ENCODE data around the gene TBC1D10B. TPM values are rescaled to one million over a fixed set of nuclear protein-coding genes. Genes with fewer than 3 reads are reported as not detected.

Gene TBC1D10B
- total RNA-seq, 6 experiments from 2014 or later, result 44.6 to 51.6 (median 46.3) TPM

DNA sequence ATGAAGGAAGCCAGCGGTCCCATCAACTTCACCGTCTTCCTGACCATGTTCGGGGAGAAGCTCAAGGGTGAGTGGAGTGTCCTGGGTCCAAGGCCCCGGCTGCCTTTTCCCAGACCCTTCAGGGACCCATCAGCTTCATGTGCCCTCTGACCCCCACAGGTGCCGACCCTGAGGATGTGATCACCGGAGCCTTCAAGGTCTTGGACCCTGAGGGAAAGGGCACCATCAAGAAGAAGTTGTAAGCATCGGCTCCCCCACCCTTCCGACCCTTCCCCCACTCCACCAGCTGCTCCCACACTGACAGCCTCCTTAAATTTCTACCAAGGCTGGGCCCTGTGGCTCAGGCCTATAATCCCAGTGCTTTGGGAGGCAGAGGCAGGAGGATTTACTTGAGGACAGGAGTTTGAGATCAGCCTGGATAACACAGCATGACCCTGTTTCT is 6.2 kb upstream of the TBC1D10B start:
- Mint-ChIP-seq H3K27ac (peak overlapping the region; percentile 100), H3K4me3 (no peak overlapping the region), H3K4me1 (ENCODE audit: low read depth) (peaks cover 29% of the 10 kb centered on the region), H3K36me3 (ENCODE audit: low read depth) (peaks cover 5% of the 10 kb centered on the region), H3K27me3 (ENCODE audit: insufficient read depth) (peaks cover 3% of the 10 kb centered on the region), H3K9me3 (no peaks in the 10 kb centered on the region)
- TF ChIP-seq, protein P1, sequence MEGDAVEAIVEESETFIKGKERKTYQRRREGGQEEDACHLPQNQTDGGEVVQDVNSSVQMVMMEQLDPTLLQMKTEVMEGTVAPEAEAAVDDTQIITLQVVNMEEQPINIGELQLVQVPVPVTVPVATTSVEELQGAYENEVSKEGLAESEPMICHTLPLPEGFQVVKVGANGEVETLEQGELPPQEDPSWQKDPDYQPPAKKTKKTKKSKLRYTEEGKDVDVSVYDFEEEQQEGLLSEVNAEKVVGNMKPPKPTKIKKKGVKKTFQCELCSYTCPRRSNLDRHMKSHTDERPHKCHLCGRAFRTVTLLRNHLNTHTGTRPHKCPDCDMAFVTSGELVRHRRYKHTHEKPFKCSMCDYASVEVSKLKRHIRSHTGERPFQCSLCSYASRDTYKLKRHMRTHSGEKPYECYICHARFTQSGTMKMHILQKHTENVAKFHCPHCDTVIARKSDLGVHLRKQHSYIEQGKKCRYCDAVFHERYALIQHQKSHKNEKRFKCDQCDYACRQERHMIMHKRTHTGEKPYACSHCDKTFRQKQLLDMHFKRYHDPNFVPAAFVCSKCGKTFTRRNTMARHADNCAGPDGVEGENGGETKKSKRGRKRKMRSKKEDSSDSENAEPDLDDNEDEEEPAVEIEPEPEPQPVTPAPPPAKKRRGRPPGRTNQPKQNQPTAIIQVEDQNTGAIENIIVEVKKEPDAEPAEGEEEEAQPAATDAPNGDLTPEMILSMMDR (IDR thresholded peaks at IDR 0.05), result no peak
- no peak for DNase-seq

DNA sequence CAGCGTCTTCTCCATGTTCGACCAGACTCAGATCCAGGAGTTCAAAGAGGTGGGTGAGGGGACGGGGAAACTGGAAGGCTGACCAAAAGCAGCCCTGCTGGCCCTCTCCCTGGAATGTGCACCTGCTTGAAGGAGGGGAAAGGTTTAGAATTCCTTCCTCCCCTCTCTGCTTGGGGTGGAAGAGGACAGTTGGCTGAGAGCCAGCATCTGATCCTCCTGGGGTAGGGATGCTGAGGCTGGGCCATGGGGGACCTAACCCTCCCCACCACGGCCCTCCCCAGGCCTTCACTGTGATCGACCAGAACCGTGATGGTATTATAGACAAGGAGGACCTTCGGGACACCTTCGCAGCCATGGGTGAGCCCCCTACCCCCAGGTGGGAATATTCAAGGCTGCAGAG is 5.6 kb upstream of the TBC1D10B start:
- H3K9me3 Mint-ChIP-seq, result no peaks in the 10 kb centered on the region
- peaks cover 5% of the 10 kb centered on the region for H3K27me3 Mint-ChIP-seq (ENCODE audit: insufficient read depth)
- H3K27ac Mint-ChIP-seq, result no peak overlapping the region
- no peak for DNase-seq
- no peak overlapping the region for H3K4me3 Mint-ChIP-seq
- H3K4me1 Mint-ChIP-seq (ENCODE audit: low read depth), result peaks cover 35% of the 10 kb centered on the region
- TF ChIP-seq, protein P1 (IDR thresholded peaks at IDR 0.05), result no peak
- peaks cover 5% of the 10 kb centered on the region for H3K36me3 Mint-ChIP-seq (ENCODE audit: low read depth)

DNA sequence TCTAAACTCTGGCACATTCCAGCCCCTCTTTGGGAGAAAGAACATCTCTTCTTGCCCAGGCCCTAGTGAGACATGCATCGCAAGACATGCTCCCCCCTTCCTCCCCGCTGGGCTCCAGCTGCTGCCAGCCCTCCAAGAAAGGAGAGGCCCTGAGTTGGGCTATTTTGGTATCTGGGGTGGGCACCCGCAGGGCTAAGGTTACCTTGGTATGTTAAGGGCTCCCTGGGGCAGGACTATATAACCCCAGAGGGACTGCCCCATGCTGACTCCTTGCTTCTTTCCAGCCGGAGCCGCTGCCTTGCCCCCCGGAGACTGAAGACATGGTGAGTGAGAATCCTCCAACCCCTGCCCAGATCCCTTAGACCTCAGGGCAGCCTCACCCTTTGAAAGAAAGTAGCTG is 4.2 kb upstream of the TBC1D10B start, which contains the start of gene MYL11:
TSS of gene MYL11 (plus strand) at position 265 of the 400 bp plus-strand sequence. CDS start at position 321, 56 bp downstream.
- Mint-ChIP-seq H3K4me3 (no peak within 1 kb of the TSS), H3K27ac (peak within 1 kb of the TSS; percentile 26; the same call in 1 of the 2 replicates), H3K27me3 (ENCODE audit: insufficient read depth) (peaks cover 9% of the 10 kb centered on the region), H3K36me3 (ENCODE audit: low read depth) (no peaks in the 10 kb centered on the region), H3K4me1 (ENCODE audit: low read depth) (peaks cover 29% of the 10 kb centered on the region), H3K9me3 (no peaks in the 10 kb centered on the region)
- no peak for DNase-seq
- TF ChIP-seq, protein P1 (IDR thresholded peaks at IDR 0.05), result no peak

DNA sequence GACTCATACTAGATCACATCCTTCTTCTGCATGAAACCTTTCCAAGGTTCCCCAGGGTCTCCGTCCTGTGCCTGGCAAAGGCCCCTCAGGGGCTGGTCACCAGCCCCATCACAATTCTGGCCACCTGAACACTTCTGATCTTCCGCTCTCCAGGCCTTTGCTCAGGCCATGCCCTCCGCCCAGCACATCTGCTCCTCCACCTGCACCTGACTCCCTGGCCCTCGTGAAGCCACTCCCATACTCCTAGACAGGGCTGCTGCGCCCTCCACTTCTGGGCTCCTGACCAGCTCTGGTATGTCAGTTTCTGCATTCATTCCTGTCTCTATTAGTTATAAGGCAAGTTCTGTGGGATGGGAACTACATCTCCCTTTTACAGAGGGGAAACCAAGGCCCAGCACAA is 2.4 kb upstream of the TBC1D10B start:
- H3K4me1 Mint-ChIP-seq (ENCODE audit: low read depth), result peaks cover 26% of the 10 kb centered on the region
- no peak overlapping the region for H3K4me3 Mint-ChIP-seq
- peak overlapping the region; percentile 22; the same call in 1 of the 2 replicates for H3K27ac Mint-ChIP-seq
- TF ChIP-seq, protein P1 (IDR thresholded peaks at IDR 0.05), result no peak
- H3K36me3 Mint-ChIP-seq (ENCODE audit: low read depth), result 0 out of 2 replicates have a peak, but pooled peaks cover 6% of the 10 kb centered on the region
- no peak for DNase-seq
- peaks cover 9% of the 10 kb centered on the region for H3K27me3 Mint-ChIP-seq (ENCODE audit: insufficient read depth)
- no peaks in the 10 kb centered on the region for H3K9me3 Mint-ChIP-seq

DNA sequence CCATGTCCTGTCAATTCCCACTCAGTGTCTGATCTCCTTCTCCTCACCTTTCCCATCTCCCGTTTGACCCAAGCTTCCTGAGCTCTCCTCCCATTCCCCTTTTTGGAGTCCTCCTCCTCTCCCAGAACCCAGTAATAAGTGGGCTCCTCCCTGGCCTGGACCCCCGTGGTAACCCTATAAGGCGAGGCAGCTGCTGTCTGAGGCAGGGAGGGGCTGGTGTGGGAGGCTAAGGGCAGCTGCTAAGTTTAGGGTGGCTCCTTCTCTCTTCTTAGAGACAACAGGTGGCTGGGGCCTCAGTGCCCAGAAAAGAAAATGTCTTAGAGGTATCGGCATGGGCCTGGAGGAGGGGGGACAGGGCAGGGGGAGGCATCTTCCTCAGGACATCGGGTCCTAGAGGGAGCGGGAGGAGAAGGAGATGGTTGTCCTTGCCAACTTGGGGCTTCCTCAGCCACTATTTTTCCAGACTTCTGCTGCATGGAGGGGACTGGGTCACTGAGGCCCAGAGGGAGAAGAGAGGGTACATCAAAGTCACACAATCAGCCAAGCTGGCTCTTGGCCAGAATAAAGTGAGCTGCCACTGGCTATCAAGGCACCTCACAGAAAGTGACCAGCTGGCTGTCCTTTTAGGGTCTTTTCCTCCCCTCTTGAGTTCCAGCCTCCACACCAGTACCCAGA is 1.9 kb upstream of the TBC1D10B start:
- Mint-ChIP-seq H3K27me3 (ENCODE audit: insufficient read depth) (peaks cover 9% of the 10 kb centered on the region; the same call in 1 of the 2 replicates), H3K36me3 (ENCODE audit: low read depth) (peaks cover 10% of the 10 kb centered on the region), H3K4me3 (no peak overlapping the region; the same call in 1 of the 2 replicates), H3K4me1 (ENCODE audit: low read depth) (peaks cover 26% of the 10 kb centered on the region), H3K27ac (peak overlapping the region; percentile 72), H3K9me3 (no peaks in the 10 kb centered on the region)
- TF ChIP-seq, protein P1 (IDR thresholded peaks at IDR 0.05), result no peak
- DNase-seq, result no peak

Measured in HFFc6 (cell line).